Adipose tissue (tissue), 3 donors: ENCODE data around the gene AHDC1. TPM values are rescaled to one million over a fixed set of nuclear protein-coding genes. Genes with fewer than 3 reads are reported as not detected.
"Not testable (repeated sequence)": the region's sequence is repeated elsewhere in the genome, so short reads cannot be mapped to it uniquely, and the experiment has no call there.

Experiments used
- H3K27ac ChIP-seq: one replicate; pipeline ENCODE4 v1.5.1; 2013; ENCODE audit warnings: low read depth, low read length
- WGBS, 3 donors: extraction: QIAGEN DNeasy Blood & Tissue Kit; methylation state at CpG; one replicate each; pipeline ENCODE4 v1.1.7; 2013; 5-methylcytosine and 5-hydroxymethylcytosine counted together
- polyA plus RNA-seq, 3 donors: library from polyadenylated mRNA; stranded (reverse); fragments of 200-250 nt; gene quantifications; one replicate each; pipeline ENCODE4 v1.2.3, GENCODE V29; 2013
- donor health status: healthy with polysubstance abuse.
- donor health status: Bipolar disorder and iron deficiency.
- donor health status: healthy.

The AHDC1 gene
- polyA plus RNA-seq, 3 donors = 8.6 to 12.6 (median 9.0) TPM

GRCh38 chr1:27501159-27501558 is 102.8 kb downstream of the AHDC1 start:
- WGBS, 3 donors = 96 to 99% (median 97%) methylated on average over 2 of the region's 2 CpGs
- H3K27ac ChIP-seq = not testable (repeated sequence)

- WGBS, 3 donors = 93 to 100% (median 98%) methylated on average over 2 of the region's 2 CpGs
- H3K27ac ChIP-seq = no peak overlapping the region
Observed at GRCh38 chr1:27499142-27499541, 104.8 kb downstream of the AHDC1 start.

- H3K27ac ChIP-seq = no peak overlapping the region
- 29 to 46% (median 35%) methylated on average over 7 to 8 of the region's 8 CpGs for WGBS, 3 donors
Observed at GRCh38 chr1:27496604-27497155, 107.3 kb downstream of the AHDC1 start.

- WGBS, 3 donors = 91 to 98% (median 91%) methylated on average over 3 of the region's 3 CpGs
- H3K27ac ChIP-seq = no peak overlapping the region
Observed at GRCh38 chr1:27492796-27493195, 111.1 kb downstream of the AHDC1 start.

GRCh38 chr1:27491748-27492700 is 111.9 kb downstream of the AHDC1 start:
- WGBS, 3 donors = 37 to 51% (median 41%) methylated on average over 9 of the region's 9 CpGs

GRCh38 chr1:27489973-27490741 is 113.8 kb downstream of the AHDC1 start, which contains the start of gene WASF2:
TSS of gene WASF2 (minus strand) at chr1:27490167. CDS start at chr1:27428890, 61,277 bp downstream.
- WGBS, 3 donors = 0 to 1% (median 1%) methylated on average over 50 of the region's 50 CpGs
- H3K27ac ChIP-seq = peak within 1 kb of the TSS; percentile 98

More at GRCh38 chr1:27491748-27492700, 111.9 kb downstream of the AHDC1 start:
- peak overlapping the region; percentile 91 for H3K27ac ChIP-seq

- H3K27ac ChIP-seq = peak overlapping the region; percentile 98
- WGBS, 3 donors = 0 to 1% (median 0%) methylated on average over 24 to 26 of the region's 26 CpGs
Observed at GRCh38 chr1:27489501-27489972, 114.4 kb downstream of the AHDC1 start.

GRCh38 chr1:27487966-27488884 is 115.7 kb downstream of the AHDC1 start:
- 4 to 11% (median 6%) methylated on average over 6 of the region's 6 CpGs for WGBS, 3 donors
- H3K27ac ChIP-seq = no peak overlapping the region

GRCh38 chr1:27485363-27485762 is 118.6 kb downstream of the AHDC1 start:
- H3K27ac ChIP-seq = no peak overlapping the region
- WGBS, 3 donors = 88 to 100% (median 98%) methylated on average over 1 of the region's 1 CpG

Other genes starting within 250 kb of the AHDC1 start
- 10 to 100 TPM; 16.5 to 93.0 (median 56.0) TPM for gene MAP3K6, start 237.2 kb downstream of the AHDC1 start, polyA plus RNA-seq
- 100 to 1,000 TPM in 1 of 3 donors, 10 to 100 TPM in 1, 1 to 10 TPM in 1; 8.8 to 133 (median 63.9) TPM for gene FCN3, start 229.3 kb downstream of the AHDC1 start, polyA plus RNA-seq
- gene CD164L2, start 220.8 kb downstream of the AHDC1 start, polyA plus RNA-seq = under 1 TPM in 2 of 3 donors, not detected in 1; 0.07 to 0.61 TPM
- gene GPR3, start 211.5 kb downstream of the AHDC1 start, polyA plus RNA-seq = 1 to 10 TPM in 1 of 3 donors, under 1 TPM in 2; 0.43 to 1.2 (median 0.94) TPM
- 10 to 100 TPM; 29.9 to 51.7 (median 41.3) TPM for gene WASF2, start 114.0 kb downstream of the AHDC1 start, polyA plus RNA-seq
- 10 to 100 TPM in 2 of 3 donors, 1 to 10 TPM in 1; 4.2 to 39.8 (median 33.9) TPM for gene FGR, start 31.0 kb upstream of the AHDC1 start, polyA plus RNA-seq
- 100 to 1,000 TPM in 1 of 3 donors, 10 to 100 TPM in 2; 46.7 to 115 (median 52.2) TPM for gene IFI6, start 68.0 kb upstream of the AHDC1 start, polyA plus RNA-seq
- gene FAM76A, start 121.8 kb upstream of the AHDC1 start, polyA plus RNA-seq = 1 to 10 TPM; 3.3 to 5.4 (median 4.3) TPM
- 10 to 100 TPM; 14.5 to 52.0 (median 47.5) TPM for gene STX12, start 169.1 kb upstream of the AHDC1 start, polyA plus RNA-seq
- 10 to 100 TPM; 12.3 to 27.6 (median 26.9) TPM for gene PPP1R8, start 226.6 kb upstream of the AHDC1 start, polyA plus RNA-seq